SK-N-MC (cell line): ENCODE measurements around the gene TBCEL.
"Not testable (repeated sequence)": the region's sequence is repeated elsewhere in the genome, so short reads cannot be mapped to it uniquely, and the experiment has no call there.

Experiments used
- EZH2 ChIP-seq: fragments of 200-600 bp; sonication (generic); IDR thresholded peaks from one replicate; pipeline ENCODE4 v1.6.1; 2017; ENCODE audit warnings: antibody characterized with exemption
- FOXP2 ChIP-seq: optimal IDR thresholded peaks from 2 replicates; pipeline ENCODE3; 2011; ENCODE audit warnings: mild to moderate bottlenecking, moderate library complexity; ENCODE audit not compliant: insufficient read depth; ENCODE audit errors: extremely low read length, control extremely low read depth
- POLR2AphosphoS5 ChIP-seq: IDR thresholded peaks from 2 replicates; pipeline ENCODE4 v1.6.1; 2012; ENCODE audit warnings: mild to moderate bottlenecking, low read depth, low read length, borderline replicate concordance

DNA sequence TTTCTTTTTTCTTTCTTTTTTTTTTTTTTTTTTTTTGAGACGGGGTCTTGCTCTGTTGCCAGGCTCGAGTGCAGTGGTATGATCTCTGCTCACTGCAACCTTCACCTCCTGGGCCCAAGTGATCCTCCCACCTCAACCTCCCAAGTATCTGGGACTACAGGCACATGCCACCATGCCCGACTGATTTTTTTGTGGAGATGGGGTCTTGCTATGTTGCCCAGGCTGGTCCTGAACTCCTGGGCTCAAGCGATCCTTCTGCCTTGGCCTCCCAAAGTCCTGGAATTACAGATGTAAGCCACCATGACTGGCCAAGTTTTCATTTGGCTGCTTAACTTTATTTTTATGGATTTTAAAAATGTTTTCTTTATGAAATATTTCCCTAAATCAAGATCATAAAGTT, 7.7 kb downstream of the TBCEL start:
- not testable (repeated sequence) for TF ChIP-seq EZH2, POLR2AphosphoS5, FOXP2
